Measurements from ENCODE around the gene ENTHD1.

Gene ENTHD1

GRCh38 chr22:39839204-39839603 is 54.4 kb downstream of the ENTHD1 start:
- Histone ChIP-seq H3K9me3 (ENCODE audit: insufficient read depth, low read depth, low read length) (no peaks in the 10 kb centered on the region), H3K9ac (ENCODE audit: low read depth, low read length) (no peak overlapping the region), H3K36me3 (ENCODE audit: insufficient read depth, low read length) (no peaks in the 10 kb centered on the region), H3K27me3 (ENCODE audit: insufficient read depth, low read length) (peaks cover 6% of the 10 kb centered on the region; the same call in 1 of the 2 replicates), H3K4me1 (ENCODE audit: insufficient read depth, low read length) (no peaks in the 10 kb centered on the region), H3K27ac (ENCODE audit: low read depth, low read length) (no peak overlapping the region), H3K4me3 (ENCODE audit: low read length) (no peak overlapping the region)
- WGBS, result 94% methylated on average over 4 of the region's 5 CpGs

GRCh38 chr22:39833610-39834009 is 60.0 kb downstream of the ENTHD1 start:
- H3K9ac ChIP-seq (ENCODE audit: low read depth, low read length), result no peak overlapping the region
- WGBS, result no CpG with 5 or more reads among the region's 2 CpGs
- no peaks in the 10 kb centered on the region for H3K9me3 ChIP-seq (ENCODE audit: insufficient read depth, low read depth, low read length)
- no peak overlapping the region for H3K4me3 ChIP-seq (ENCODE audit: low read length)
- no peak overlapping the region for H3K27ac ChIP-seq (ENCODE audit: low read depth, low read length)
- H3K27me3 ChIP-seq (ENCODE audit: insufficient read depth, low read length), result peaks cover 6% of the 10 kb centered on the region; the same call in 1 of the 2 replicates
- peaks cover 5% of the 10 kb centered on the region for H3K4me1 ChIP-seq (ENCODE audit: insufficient read depth, low read length)
- H3K36me3 ChIP-seq (ENCODE audit: insufficient read depth, low read length), result no peaks in the 10 kb centered on the region

GRCh38 chr22:39833093-39833492 is 60.5 kb downstream of the ENTHD1 start:
- no peak overlapping the region for H3K9ac ChIP-seq (ENCODE audit: low read depth, low read length)
- no peaks in the 10 kb centered on the region for H3K9me3 ChIP-seq (ENCODE audit: insufficient read depth, low read depth, low read length)
- no peak overlapping the region for H3K4me3 ChIP-seq (ENCODE audit: low read length)
- WGBS, result 0% methylated on average over 1 of the region's 1 CpG
- H3K27ac ChIP-seq (ENCODE audit: low read depth, low read length), result no peak overlapping the region
- peaks cover 5% of the 10 kb centered on the region for H3K4me1 ChIP-seq (ENCODE audit: insufficient read depth, low read length)
- H3K27me3 ChIP-seq (ENCODE audit: insufficient read depth, low read length), result peaks cover 6% of the 10 kb centered on the region; the same call in 1 of the 2 replicates
- H3K36me3 ChIP-seq (ENCODE audit: insufficient read depth, low read length), result no peaks in the 10 kb centered on the region

GRCh38 chr22:39832627-39833074 is 60.9 kb downstream of the ENTHD1 start:
- H3K4me1 ChIP-seq (ENCODE audit: insufficient read depth, low read length), result peaks cover 5% of the 10 kb centered on the region
- WGBS, result 84% methylated on average over 7 of the region's 7 CpGs
- H3K27me3 ChIP-seq (ENCODE audit: insufficient read depth, low read length), result peaks cover 6% of the 10 kb centered on the region; the same call in 1 of the 2 replicates
- H3K4me3 ChIP-seq (ENCODE audit: low read length), result no peak overlapping the region
- no peaks in the 10 kb centered on the region for H3K9me3 ChIP-seq (ENCODE audit: insufficient read depth, low read depth, low read length)
- no peaks in the 10 kb centered on the region for H3K36me3 ChIP-seq (ENCODE audit: insufficient read depth, low read length)
- H3K27ac ChIP-seq (ENCODE audit: low read depth, low read length), result no peak overlapping the region
- H3K9ac ChIP-seq (ENCODE audit: low read depth, low read length), result no peak overlapping the region

GRCh38 chr22:39825661-39826102 is 67.9 kb downstream of the ENTHD1 start:
- H3K9ac ChIP-seq (ENCODE audit: low read depth, low read length), result no peak overlapping the region
- no peaks in the 10 kb centered on the region for H3K36me3 ChIP-seq (ENCODE audit: insufficient read depth, low read length)
- H3K27ac ChIP-seq (ENCODE audit: low read depth, low read length), result no peak overlapping the region
- peaks cover 5% of the 10 kb centered on the region for H3K4me1 ChIP-seq (ENCODE audit: insufficient read depth, low read length)
- no peak overlapping the region for H3K4me3 ChIP-seq (ENCODE audit: low read length)
- H3K27me3 ChIP-seq (ENCODE audit: insufficient read depth, low read length), result no peaks in the 10 kb centered on the region
- WGBS, result 91% methylated on average over 3 of the region's 3 CpGs
- H3K9me3 ChIP-seq (ENCODE audit: insufficient read depth, low read depth, low read length), result no peaks in the 10 kb centered on the region

- WGBS, result 94% methylated on average over 3 of the region's 3 CpGs
- H3K4me1 ChIP-seq (ENCODE audit: insufficient read depth, low read length), result peaks cover 4% of the 10 kb centered on the region; the same call in 1 of the 2 replicates
- no peak overlapping the region for H3K4me3 ChIP-seq (ENCODE audit: low read length)
- no peaks in the 10 kb centered on the region for H3K27me3 ChIP-seq (ENCODE audit: insufficient read depth, low read length)
- no peaks in the 10 kb centered on the region for H3K36me3 ChIP-seq (ENCODE audit: insufficient read depth, low read length)
- no peaks in the 10 kb centered on the region for H3K9me3 ChIP-seq (ENCODE audit: insufficient read depth, low read depth, low read length)
- H3K9ac ChIP-seq (ENCODE audit: low read depth, low read length), result no peak overlapping the region
- H3K27ac ChIP-seq (ENCODE audit: low read depth, low read length), result no peak overlapping the region
Measured at GRCh38 chr22:39821008-39821407, 72.6 kb downstream of the ENTHD1 start.

GRCh38 chr22:39820256-39820655 is 73.3 kb downstream of the ENTHD1 start:
- Histone ChIP-seq H3K4me3 (ENCODE audit: low read length) (no peak overlapping the region), H3K9ac (ENCODE audit: low read depth, low read length) (no peak overlapping the region), H3K9me3 (ENCODE audit: insufficient read depth, low read depth, low read length) (no peaks in the 10 kb centered on the region), H3K27me3 (ENCODE audit: insufficient read depth, low read length) (no peaks in the 10 kb centered on the region), H3K4me1 (ENCODE audit: insufficient read depth, low read length) (peaks cover 4% of the 10 kb centered on the region; the same call in 1 of the 2 replicates), H3K27ac (ENCODE audit: low read depth, low read length) (no peak overlapping the region), H3K36me3 (ENCODE audit: insufficient read depth, low read length) (no peaks in the 10 kb centered on the region)
- WGBS, result 72% methylated on average over 4 of the region's 4 CpGs

GRCh38 chr22:39819429-39819828 is 74.1 kb downstream of the ENTHD1 start:
- Histone ChIP-seq H3K27ac (ENCODE audit: low read depth, low read length) (no peak overlapping the region), H3K36me3 (ENCODE audit: insufficient read depth, low read length) (no peaks in the 10 kb centered on the region), H3K4me3 (ENCODE audit: low read length) (no peak overlapping the region), H3K9ac (ENCODE audit: low read depth, low read length) (no peak overlapping the region), H3K4me1 (ENCODE audit: insufficient read depth, low read length) (peaks cover 4% of the 10 kb centered on the region; the same call in 1 of the 2 replicates), H3K27me3 (ENCODE audit: insufficient read depth, low read length) (no peaks in the 10 kb centered on the region), H3K9me3 (ENCODE audit: insufficient read depth, low read depth, low read length) (no peaks in the 10 kb centered on the region)
- WGBS, result 80% methylated on average over 1 of the region's 2 CpGs

- Histone ChIP-seq H3K27me3 (ENCODE audit: insufficient read depth, low read length) (no peaks in the 10 kb centered on the region), H3K4me1 (ENCODE audit: insufficient read depth, low read length) (peaks cover 4% of the 10 kb centered on the region; the same call in 1 of the 2 replicates), H3K36me3 (ENCODE audit: insufficient read depth, low read length) (no peaks in the 10 kb centered on the region), H3K4me3 (ENCODE audit: low read length) (no peak overlapping the region), H3K9me3 (ENCODE audit: insufficient read depth, low read depth, low read length) (no peaks in the 10 kb centered on the region), H3K27ac (ENCODE audit: low read depth, low read length) (no peak overlapping the region; the same call in 1 of the 2 replicates), H3K9ac (ENCODE audit: low read depth, low read length) (no peak overlapping the region)
- WGBS, result 64% methylated on average over 5 of the region's 5 CpGs
Measured at GRCh38 chr22:39818094-39818493, 75.5 kb downstream of the ENTHD1 start.

- H3K4me1 ChIP-seq (ENCODE audit: insufficient read depth, low read length), result peaks cover 4% of the 10 kb centered on the region; the same call in 1 of the 2 replicates
- H3K9me3 ChIP-seq (ENCODE audit: insufficient read depth, low read depth, low read length), result no peaks in the 10 kb centered on the region
- H3K27ac ChIP-seq (ENCODE audit: low read depth, low read length), result no peak overlapping the region
- no peaks in the 10 kb centered on the region; the same call in 1 of the 2 replicates for H3K27me3 ChIP-seq (ENCODE audit: insufficient read depth, low read length)
- H3K4me3 ChIP-seq (ENCODE audit: low read length), result no peak overlapping the region
- H3K36me3 ChIP-seq (ENCODE audit: insufficient read depth, low read length), result no peaks in the 10 kb centered on the region
- no peak overlapping the region for H3K9ac ChIP-seq (ENCODE audit: low read depth, low read length)
- 52% methylated on average over 2 of the region's 2 CpGs for WGBS
Measured at GRCh38 chr22:39815932-39816331, 77.6 kb downstream of the ENTHD1 start.

GRCh38 chr22:39814899-39815298 is 78.7 kb downstream of the ENTHD1 start:
- Histone ChIP-seq H3K4me3 (ENCODE audit: low read length) (no peak overlapping the region), H3K27me3 (ENCODE audit: insufficient read depth, low read length) (no peaks in the 10 kb centered on the region; the same call in 1 of the 2 replicates), H3K9ac (ENCODE audit: low read depth, low read length) (no peak overlapping the region), H3K9me3 (ENCODE audit: insufficient read depth, low read depth, low read length) (no peaks in the 10 kb centered on the region), H3K27ac (ENCODE audit: low read depth, low read length) (no peak overlapping the region), H3K36me3 (ENCODE audit: insufficient read depth, low read length) (no peaks in the 10 kb centered on the region), H3K4me1 (ENCODE audit: insufficient read depth, low read length) (peaks cover under 1% of the 10 kb centered on the region; the same call in 1 of the 2 replicates)
- WGBS, result 88% methylated on average over 4 of the region's 4 CpGs
